GM18526 (cell line): ENCODE data around the gene RTN4RL1.

Experiments used
- POLR2A ChIP-seq: IDR thresholded peaks from 3 replicates; pipeline ENCODE4 v1.6.1; 2011; ENCODE audit not compliant: insufficient read length; ENCODE audit errors: extremely low read depth

The RTN4RL1 gene

DNA sequence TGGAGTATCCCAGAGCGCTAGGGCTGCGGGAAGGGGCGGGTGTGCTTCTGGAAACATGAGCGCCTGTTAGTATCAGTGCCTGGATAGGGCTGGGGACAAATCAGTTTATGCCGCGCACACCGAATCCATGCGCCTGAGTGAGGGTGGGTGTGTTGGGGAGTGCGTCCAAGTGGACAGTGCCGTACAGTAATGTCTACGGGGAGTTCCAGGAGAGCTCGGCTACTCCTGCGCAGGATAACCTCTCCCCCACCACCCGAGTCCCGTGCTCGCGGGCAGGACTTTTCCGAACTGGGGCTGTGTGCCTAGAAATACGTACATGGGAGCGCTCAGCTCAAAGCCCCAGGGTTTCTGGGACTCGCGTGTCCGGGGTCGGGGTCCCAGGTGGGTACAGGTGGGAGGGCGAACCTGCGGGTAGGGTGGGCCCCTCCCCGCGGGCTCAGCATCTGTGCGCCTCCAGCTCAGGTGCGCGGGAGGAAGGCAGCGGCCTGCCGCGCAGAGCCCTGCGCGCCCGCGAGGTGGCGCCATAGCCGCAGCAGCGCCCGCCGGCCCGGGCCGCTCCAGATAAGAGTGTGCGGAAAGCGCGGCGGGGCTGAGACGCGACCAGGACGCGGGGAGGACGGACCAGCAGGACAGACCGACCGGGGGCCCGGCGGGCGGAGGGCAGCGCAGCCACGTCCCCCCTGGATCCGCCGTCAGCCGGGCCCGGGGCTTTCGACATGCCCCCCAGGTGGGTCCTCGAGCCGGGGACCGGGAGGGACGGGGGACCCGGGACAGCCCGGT, 29.6 kb upstream of the RTN4RL1 start, which contains the start of gene HIC1:
Gene HIC1 (plus strand): TSS at position 592 of the 780 bp plus-strand sequence. CDS start 1,588 bp downstream, outside the sequence.
- no peak for TF ChIP-seq POLR2A

DNA sequence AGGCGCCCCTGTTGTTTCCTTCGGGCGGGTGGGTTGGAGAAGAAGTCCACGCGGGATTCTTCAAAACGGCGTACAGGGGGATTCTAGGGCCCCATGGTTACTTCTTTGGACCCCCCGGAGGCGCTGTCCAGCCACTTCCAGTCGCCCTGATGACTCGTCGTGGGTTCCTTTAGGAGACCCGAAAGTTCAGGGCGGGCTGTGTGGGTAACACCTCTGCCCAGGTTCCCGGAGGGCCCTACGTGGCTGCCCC, 29.1 kb upstream of the RTN4RL1 start:
- no peak for TF ChIP-seq POLR2A

DNA sequence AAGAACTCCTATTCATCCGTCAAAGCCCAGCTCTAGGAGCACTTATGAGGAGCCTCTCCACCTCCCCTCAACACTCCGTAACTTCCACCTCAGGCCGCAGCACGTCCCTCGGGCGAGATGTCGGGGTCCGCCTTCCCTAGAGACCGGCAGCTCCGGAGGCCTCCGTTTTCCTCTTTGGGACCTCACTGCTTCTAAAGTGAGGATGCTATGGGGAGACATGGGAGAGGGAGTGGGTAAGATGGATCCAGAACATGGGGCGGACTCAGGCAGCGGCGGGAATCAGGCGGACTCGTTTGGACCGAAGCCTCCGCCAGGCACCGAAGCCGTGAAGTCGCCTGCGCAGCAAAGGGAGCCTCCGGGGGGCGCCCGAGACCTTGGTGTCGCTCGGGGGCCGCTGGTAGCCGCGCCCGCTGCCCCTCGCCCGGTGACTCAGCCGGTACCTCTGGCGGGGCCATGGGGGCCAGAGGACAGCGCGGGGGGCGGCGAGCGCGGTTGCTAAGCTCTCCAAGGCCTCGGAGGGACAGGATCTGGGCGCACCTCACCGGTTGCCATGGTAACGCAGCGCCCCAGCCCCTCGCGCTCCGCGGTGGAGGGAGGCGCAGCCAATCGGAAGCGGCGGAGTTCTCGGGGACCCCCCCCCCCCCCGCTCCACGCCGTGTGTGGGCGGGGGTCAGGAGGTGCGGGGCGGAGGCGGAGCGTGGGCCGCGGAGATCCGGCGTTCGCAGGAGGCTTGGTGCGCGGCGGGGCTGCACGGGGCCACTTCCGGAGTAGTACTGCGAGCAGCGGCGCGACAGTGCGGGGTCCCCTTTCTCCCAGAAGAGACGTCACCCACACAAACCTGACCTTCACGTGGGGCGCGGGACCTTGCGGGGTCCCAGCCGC, 28.5 kb upstream of the RTN4RL1 start:
- no peak for TF ChIP-seq POLR2A

DNA sequence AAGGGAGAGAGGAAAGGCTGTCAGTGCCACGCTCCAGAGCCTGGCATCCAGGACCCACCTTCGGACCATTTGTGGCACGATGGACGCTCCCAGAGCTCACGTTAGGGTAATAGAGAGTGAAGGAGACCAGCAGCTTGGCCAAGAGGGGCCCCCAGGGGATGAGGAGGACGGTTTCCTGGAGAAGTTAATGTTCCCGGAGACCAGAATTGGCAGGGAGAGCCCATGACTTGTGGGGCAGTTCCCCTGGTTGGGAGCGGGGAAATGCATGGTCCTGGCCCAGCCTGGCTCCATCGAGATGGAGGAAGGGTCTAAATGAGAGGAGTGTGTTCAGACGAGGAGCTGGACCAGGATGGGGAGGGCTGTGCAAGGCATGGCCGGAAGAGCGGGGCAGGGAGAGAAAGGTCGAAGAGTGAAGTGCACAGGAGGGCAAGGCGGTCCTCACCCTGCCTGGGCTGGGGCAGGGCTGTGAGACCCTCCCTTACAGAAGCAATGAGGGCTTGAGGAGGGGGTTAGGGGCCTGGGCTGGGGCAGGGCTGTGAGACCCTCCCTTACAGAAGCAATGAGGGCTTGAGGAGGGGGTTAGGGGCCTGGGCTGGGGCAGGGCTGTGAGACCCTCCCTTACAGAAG, 26.9 kb upstream of the RTN4RL1 start:
- no peak for TF ChIP-seq POLR2A

DNA sequence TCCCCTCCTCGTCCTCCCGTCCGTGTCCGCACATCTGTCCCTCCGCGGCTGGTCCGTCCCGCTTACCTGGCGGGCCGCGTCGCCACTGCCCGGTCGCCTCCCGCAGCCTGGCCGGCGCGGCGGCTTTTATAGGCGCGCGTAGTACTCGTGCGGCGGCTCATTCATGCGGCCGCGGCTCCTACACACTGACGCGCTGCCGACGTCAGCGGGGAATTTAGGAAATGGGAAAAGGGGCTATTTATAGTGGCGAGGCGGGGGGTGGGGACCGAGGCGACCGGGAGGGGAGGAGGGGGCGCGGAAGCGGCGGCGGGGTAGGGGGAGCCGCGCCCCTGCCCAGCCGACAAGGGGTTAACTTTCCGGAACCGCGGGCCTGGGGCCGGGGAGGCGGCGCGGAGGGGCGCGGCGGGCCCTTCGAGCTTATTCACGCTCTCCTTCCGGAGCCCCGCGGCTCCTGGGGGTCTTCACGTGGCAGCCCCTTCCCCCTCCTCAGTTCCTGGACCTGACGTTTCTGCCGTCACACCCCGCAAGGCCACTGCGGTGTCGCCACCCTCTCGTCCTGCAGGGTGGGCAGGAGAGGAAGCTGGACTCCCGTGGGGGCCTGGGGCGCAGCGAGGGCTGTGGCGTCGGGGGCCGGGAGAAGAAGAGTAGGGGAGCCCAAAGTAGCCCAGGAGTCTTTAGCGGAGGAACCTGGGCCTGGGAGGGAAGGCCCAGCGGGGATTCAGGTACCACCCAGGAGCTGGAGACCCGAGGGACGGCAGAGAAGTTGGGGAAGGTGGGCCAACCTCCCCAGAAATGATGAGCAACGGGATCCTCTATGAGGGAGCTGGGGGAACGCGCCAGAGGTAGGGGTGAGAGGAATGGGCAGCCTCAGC, 26.2 kb upstream of the RTN4RL1 start:
- TF ChIP-seq POLR2A = no peak

DNA sequence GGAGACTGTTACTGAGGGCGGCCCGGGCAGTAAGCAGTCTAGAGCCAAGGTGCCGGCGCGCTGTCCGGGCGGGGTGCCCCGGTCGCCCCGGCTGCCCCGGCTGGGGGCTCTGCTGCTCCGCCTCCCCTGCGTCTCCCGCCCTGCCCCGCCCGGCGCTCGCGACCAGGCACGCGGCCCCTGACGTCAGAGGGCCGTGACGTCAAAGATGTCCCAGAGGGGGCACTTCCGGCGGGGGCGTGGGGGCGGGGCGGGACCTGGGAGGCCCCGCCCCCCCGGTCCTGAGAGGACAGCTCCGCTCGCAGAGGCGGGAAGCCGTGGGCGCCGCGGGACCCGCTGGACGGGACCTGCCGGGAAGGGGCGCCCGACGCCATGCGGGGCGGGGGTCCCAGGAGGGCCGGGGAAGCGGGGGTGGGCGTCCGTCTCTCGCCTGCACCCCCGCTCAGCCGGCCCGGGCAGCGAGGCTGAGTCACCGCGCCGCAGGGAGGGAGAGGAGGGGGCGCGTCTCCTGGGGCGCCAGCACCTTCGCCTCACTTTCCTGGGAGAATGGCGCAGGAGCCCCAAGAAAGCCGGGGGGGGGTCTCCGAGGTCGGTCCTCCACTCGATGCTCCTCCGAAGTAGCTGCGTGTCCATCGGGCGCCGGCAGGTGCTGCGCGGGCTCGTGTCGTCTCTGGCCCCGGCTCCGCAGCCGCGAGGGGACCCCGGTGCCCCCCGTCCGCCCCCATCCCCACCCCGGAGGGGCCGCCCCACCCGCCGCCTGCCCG, 25.3 kb upstream of the RTN4RL1 start:
- no peak for TF ChIP-seq POLR2A

DNA sequence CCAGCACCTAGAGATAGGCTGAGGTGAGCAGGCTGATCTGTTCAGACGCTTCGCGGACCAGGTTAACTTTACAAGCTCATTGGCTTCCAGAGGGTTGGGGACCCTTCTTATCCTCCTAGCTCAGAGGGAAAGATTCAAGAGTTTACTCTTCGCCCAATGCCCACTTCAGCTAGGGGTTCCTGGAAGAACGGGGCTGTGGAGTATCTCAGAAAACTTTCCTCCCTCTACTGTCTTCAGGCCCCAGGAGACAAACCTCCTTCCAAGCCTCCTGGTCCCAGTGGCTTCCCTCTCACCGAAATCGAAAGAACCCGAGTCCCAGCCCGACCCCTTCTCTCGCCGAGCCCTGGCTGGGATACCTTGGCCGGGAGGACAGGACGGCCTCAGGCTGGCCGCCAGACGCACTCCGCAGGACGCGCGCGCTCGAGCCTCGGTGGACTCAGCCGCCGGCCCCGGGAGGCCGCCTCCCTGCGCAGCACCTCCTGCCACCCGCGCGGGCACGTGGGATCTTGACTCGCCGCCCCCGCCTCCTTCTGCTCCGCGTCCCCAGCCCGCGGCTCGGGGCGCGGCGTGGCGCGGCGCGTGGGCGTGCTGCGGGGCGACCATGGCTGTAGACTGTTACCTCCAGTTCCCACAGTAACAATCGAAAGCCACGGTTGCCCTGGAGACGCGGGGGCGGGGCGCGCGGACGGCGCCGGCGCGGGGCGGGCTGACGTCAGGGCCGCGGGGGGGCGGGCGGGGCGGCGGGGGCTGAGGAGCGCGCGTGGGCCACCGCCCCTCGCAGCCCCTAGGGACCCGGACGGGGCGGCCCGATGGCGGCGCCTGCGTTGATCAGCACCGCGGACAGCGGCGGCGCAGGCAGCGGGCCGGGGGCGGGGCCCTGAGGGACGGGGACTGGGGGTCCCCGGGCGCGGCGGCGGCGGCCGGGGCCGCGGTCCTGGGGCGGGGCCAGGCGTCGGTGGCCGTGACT, 24.5 kb upstream of the RTN4RL1 start:
- TF ChIP-seq POLR2A = no peak

DNA sequence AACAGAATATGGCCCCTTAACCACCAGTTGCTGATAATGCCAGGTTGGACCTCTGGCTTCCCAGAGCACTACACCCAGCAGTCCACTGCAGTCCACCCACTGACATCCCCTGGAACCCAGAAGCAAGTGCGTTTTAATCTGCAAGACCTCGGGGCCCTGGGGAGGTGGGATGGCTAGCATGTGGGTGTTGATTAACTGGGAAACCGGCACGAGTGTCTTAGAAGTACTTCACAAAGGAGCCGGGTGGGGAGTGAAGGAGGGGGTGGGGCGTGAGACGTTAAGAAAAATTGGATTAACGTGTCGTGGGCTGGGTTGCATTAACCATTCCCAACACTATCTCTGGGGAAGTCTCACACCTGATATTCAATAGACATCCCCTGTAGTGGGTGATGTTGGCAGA, 23.7 kb upstream of the RTN4RL1 start:
- no peak for TF ChIP-seq POLR2A

DNA sequence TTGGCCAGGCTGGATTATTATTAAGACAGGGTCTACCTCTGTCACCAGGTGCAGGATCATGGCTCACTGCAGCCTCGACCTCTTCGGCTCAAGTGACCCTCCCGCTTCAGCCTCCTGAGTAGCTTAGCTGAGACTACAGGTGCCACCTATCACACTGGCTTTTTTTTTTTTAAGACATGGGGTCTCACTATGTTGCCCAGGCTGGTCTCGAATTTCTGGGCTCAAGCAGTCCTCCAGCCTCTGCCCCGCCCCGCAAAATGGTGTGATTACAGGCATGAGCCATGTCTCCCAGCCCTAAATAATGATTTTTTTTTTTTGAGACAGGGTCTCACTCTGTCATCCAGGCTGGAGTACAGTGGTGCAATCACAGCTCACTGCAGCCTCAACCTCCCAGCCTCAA, 22.5 kb upstream of the RTN4RL1 start:
- TF ChIP-seq POLR2A = no peak

DNA sequence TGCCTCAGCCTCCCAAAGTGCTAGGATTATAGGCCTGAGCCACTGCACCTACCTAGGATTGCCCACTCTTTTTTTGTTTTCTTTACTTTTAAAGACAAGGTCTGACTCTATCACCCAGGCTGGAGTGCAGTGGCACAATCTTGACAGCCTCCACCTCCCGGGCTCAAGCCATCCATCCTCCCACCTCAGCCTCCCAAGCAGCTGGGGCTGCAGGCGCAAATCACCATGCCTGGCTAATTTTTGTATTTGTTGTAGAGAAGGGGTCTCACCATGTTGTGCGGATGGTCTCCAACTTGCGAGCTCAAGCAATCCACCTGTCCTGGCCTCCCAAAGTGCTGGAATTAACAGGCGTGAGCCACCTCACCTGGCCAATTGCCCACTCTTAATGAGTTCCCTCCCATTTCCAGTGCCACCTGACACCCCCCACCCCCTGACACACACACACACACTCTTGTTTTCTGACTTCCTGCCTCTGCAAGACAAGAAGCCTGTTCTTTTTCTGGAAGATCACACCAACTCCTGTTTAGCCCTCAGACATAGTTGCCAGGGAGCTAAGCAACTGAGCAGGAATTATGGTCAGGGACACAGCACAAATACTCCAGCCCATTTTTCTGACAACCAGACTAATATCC, 19.2 kb upstream of the RTN4RL1 start:
- no peak for TF ChIP-seq POLR2A

DNA sequence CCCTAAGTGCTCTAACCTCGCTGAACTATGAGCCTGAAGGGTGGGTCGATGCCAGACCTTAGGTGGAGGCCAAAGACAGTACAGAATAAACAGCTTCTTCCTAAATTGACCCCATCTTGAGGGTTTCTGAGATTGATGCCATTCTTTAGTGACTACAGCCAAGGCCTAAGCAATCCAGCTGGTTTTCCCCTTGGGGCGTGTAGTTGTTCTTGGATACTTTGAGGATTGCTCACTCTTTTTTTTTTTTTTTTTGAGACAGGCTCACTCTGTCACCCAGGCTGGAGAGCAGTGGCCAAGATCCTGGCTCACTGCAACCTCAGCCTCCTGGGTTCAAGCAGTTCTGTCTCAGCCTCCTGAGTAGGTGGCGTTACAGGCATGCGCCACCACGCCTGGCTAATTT, 18.7 kb upstream of the RTN4RL1 start:
- TF ChIP-seq POLR2A = no peak

DNA sequence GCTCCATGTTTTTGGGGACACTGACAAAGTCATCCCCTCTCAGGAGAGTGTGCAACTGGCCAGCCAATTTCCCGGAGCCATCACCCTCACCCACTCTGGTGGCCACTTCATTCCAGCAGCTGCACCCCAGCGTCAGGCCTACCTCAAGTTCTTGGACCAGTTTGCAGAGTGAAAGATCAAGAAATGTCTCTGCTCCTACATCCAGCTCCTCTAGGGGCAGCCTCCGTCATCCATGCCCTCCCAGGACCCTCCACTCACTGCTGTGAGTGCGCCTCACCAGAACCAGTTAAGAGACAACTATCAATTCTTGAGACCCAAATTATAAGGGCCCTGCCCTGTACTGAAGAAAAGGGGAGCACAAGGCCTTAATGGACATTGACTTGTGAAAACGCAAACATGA, 17.8 kb upstream of the RTN4RL1 start:
- no peak for TF ChIP-seq POLR2A

DNA sequence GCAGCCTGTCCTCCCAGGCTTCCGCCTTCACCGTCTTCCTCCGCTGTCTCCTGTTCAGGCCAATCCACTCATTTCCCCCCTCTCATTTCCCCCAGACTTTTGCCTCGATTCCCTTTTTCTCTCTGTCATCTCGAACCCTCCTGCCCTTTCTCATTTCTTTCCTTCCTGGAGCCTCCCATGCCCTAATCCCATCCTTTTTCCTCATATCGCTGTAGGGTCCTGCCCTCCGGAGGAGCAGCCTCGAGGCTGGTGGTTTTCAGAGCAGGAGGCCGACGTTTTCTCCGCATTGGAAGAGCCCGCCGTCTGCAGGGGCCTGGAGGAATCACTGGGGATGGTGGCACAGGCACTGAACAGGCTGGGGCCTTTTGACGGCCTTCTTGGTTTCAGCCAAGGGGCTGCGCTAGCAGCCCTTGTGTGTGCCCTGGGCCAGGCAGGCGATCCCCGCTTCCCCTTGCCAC, 17.3 kb upstream of the RTN4RL1 start:
- TF ChIP-seq POLR2A = no peak
